H1 (cell line): ENCODE data around the gene SLC7A11.

Experiments used
- ATF2 ChIP-seq: IDR thresholded peaks from 2 replicates; pipeline ENCODE4 v1.6.1; 2012; ENCODE audit warnings: low read length, inconsistent platforms
- CTCF ChIP-seq, 3 experiments: IDR thresholded peaks; 1 replicate in 2 of 3; 2 replicates in 1 of 3; pipeline versions ENCODE4 v1.5.1 to v1.6.1; 2011; ENCODE audit warnings: low read length in 3 of 3, mild to moderate bottlenecking in 3 of 3, inconsistent platforms in 2 of 3, low read depth in 1 of 3, moderate library complexity in 1 of 3; ENCODE audit not compliant: insufficient read depth in 1 of 3; ENCODE audit errors: control extremely low read depth in 1 of 3

GRCh38 chr4:138184886-138185285 lies 57.3 kb downstream of the SLC7A11 start:
- TF ChIP-seq CTCF (IDR thresholded peaks at IDR 0.05; ENCODE audit: control extremely low read depth in 1 of 3, insufficient read depth in 1 of 3, low read depth in 1 of 3, low read length in 3 of 3) (no peak), ATF2 (no peak)
